Panc1 (cell line): ENCODE results near the gene KRT1.

Experiments
- POLR2AphosphoS5 ChIP-seq: IDR thresholded peaks from 2 replicates; pipeline ENCODE4 v1.6.1; 2012; ENCODE audit warnings: mild to moderate bottlenecking, low read depth, low read length, moderate library complexity
- TF ChIP-seq, protein P1 (sequence below): fragments of 450-650 bp; IDR thresholded peaks from 2 replicates; pipeline ENCODE4 v1.5.1; 2017; ENCODE audit warnings: mild to moderate bottlenecking
- TF ChIP-seq, protein P2 (sequence below), 2 experiments: IDR thresholded peaks; 2 replicates each; pipeline ENCODE4 v1.6.1; 2011 to 2012; ENCODE audit warnings: low read depth in 2 of 2, control low read depth in 1 of 2, low read length in 1 of 2, mild to moderate bottlenecking in 1 of 2, moderate library complexity in 1 of 2; ENCODE audit not compliant: insufficient read depth in 1 of 2

DNA sequence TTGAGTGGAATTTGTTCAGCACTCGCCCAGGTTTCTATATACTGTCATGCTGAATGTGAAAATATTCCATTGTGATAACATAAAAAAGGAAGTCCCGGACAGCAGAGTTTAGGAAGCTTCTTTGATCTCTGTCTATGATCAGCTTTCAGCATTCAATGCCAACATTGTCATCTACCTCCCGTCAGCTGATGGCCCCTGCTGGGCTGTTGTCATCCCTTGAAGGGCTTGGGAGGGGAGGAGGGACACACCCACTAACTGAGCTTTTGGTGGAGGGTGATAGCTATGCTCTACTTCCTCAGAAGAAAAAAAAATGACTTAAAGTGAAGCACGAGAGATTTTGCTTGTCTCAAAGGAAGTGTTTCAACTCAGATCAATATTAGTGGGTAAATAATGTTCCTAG is 27.8 kb upstream of the KRT1 start:
- TF ChIP-seq, protein P1, sequence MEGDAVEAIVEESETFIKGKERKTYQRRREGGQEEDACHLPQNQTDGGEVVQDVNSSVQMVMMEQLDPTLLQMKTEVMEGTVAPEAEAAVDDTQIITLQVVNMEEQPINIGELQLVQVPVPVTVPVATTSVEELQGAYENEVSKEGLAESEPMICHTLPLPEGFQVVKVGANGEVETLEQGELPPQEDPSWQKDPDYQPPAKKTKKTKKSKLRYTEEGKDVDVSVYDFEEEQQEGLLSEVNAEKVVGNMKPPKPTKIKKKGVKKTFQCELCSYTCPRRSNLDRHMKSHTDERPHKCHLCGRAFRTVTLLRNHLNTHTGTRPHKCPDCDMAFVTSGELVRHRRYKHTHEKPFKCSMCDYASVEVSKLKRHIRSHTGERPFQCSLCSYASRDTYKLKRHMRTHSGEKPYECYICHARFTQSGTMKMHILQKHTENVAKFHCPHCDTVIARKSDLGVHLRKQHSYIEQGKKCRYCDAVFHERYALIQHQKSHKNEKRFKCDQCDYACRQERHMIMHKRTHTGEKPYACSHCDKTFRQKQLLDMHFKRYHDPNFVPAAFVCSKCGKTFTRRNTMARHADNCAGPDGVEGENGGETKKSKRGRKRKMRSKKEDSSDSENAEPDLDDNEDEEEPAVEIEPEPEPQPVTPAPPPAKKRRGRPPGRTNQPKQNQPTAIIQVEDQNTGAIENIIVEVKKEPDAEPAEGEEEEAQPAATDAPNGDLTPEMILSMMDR: no peak
- TF ChIP-seq, protein P2, sequence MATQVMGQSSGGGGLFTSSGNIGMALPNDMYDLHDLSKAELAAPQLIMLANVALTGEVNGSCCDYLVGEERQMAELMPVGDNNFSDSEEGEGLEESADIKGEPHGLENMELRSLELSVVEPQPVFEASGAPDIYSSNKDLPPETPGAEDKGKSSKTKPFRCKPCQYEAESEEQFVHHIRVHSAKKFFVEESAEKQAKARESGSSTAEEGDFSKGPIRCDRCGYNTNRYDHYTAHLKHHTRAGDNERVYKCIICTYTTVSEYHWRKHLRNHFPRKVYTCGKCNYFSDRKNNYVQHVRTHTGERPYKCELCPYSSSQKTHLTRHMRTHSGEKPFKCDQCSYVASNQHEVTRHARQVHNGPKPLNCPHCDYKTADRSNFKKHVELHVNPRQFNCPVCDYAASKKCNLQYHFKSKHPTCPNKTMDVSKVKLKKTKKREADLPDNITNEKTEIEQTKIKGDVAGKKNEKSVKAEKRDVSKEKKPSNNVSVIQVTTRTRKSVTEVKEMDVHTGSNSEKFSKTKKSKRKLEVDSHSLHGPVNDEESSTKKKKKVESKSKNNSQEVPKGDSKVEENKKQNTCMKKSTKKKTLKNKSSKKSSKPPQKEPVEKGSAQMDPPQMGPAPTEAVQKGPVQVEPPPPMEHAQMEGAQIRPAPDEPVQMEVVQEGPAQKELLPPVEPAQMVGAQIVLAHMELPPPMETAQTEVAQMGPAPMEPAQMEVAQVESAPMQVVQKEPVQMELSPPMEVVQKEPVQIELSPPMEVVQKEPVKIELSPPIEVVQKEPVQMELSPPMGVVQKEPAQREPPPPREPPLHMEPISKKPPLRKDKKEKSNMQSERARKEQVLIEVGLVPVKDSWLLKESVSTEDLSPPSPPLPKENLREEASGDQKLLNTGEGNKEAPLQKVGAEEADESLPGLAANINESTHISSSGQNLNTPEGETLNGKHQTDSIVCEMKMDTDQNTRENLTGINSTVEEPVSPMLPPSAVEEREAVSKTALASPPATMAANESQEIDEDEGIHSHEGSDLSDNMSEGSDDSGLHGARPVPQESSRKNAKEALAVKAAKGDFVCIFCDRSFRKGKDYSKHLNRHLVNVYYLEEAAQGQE (IDR thresholded peaks at IDR 0.05; ENCODE audit: insufficient read depth in 1 of 2, low read depth in 2 of 2, low read length in 1 of 2): no peak
- no peak for TF ChIP-seq POLR2AphosphoS5
